D721Med (cell line): ENCODE data around the gene MAP3K4.

Source experiments
- DNase-seq: peaks from one replicate; pipeline ENCODE4 v3.0.0; 2011; ENCODE audit warnings: low spot score; ENCODE audit not compliant: insufficient read length
- FAIRE-seq: peaks from 2 replicates; lab custom pipeline; 2011; peaks lifted over from hg19 to GRCh38; lab: Jason Lieb, UNC
- TF ChIP-seq, protein P1 (sequence below): IDR thresholded peaks from 2 replicates; pipeline ENCODE4 v1.5.1; 2012; ENCODE audit warnings: mild to moderate bottlenecking, control low read depth; ENCODE audit not compliant: insufficient read depth; ENCODE audit errors: missing control alignments

The MAP3K4 gene

DNA sequence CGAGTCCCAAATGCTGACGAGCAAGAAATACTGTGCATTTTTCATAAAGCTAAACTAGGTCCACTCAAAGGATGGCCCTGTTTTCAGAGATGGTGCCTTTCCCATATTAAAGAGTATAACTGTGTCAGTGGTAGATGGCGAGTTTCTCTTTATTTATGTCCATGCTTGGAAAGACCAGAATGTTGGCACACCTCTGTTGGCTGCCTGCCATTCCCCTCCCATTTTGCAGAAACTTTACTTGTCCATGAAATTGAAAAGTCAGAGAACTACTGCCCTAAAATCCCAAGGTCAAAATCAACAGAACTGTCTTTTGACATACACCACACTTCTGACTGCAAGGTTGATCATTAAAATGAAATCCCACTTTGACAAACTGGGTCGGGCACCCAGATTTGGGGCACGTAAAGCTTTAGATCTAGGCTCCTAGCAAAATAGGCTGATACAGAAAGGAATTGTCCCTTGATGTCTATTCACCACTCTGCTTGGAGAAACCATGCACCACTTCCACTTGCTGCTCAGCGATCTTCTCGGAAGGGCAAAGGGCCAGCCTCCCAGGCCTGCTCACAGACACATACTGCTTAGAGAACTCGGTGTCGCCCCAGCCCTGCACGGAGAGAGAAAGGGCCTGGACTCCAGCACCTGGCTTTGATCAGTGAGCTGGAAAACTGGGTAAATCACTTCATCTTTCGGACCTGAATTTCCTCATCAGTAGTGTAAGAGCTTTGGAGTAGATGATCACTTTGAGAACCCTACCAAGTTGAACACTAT is 152.3 kb downstream of the MAP3K4 start:
- no peak for FAIRE-seq
- TF ChIP-seq, protein P1, sequence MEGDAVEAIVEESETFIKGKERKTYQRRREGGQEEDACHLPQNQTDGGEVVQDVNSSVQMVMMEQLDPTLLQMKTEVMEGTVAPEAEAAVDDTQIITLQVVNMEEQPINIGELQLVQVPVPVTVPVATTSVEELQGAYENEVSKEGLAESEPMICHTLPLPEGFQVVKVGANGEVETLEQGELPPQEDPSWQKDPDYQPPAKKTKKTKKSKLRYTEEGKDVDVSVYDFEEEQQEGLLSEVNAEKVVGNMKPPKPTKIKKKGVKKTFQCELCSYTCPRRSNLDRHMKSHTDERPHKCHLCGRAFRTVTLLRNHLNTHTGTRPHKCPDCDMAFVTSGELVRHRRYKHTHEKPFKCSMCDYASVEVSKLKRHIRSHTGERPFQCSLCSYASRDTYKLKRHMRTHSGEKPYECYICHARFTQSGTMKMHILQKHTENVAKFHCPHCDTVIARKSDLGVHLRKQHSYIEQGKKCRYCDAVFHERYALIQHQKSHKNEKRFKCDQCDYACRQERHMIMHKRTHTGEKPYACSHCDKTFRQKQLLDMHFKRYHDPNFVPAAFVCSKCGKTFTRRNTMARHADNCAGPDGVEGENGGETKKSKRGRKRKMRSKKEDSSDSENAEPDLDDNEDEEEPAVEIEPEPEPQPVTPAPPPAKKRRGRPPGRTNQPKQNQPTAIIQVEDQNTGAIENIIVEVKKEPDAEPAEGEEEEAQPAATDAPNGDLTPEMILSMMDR: no peak

DNA sequence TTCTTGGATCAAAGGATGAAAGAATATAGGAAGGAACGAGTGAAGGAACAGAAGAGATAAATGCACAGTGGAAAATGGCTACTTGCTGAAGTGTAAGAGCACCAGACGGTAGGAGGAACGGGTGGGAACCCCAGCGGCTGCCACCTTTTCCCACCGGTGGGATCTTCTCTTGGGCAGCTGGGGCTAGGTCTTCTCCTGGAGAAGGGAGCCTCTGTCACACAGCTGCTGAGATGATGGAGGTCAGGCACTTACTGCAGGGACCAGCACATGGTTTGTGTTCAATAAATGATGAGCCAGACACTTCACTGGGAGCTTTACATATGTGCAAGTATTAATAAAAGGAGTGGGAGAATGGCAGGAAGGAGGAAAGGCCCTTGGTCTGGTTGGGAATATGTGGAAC is 158.6 kb downstream of the MAP3K4 start:
- no peak for DNase-seq
- TF ChIP-seq, protein P1: no peak
- no peak for FAIRE-seq

More for the DNA sequence above, 152.3 kb downstream of the MAP3K4 start:
- DNase-seq: no peak

DNA sequence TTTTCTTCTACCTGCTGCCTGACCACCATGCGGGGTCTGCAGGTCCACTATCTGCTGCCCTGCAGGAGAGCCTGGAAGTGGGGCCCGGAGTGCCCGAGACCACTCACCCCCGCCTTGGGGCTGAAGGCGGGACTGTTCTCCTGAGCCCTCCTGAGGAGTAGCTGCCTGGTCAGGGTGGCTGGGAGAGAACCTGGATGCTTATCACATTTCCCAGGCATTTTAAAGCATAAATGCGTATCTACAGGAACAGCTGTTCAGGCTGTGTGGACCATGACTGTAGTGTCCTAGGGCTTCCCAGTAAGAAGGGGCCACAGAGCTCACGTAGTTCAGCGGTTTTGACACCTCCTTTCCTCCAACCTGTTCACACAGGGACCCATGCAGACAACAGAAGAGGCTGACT is 159.0 kb downstream of the MAP3K4 start:
- TF ChIP-seq, protein P1: no peak
- DNase-seq: no peak
- FAIRE-seq: no peak

DNA sequence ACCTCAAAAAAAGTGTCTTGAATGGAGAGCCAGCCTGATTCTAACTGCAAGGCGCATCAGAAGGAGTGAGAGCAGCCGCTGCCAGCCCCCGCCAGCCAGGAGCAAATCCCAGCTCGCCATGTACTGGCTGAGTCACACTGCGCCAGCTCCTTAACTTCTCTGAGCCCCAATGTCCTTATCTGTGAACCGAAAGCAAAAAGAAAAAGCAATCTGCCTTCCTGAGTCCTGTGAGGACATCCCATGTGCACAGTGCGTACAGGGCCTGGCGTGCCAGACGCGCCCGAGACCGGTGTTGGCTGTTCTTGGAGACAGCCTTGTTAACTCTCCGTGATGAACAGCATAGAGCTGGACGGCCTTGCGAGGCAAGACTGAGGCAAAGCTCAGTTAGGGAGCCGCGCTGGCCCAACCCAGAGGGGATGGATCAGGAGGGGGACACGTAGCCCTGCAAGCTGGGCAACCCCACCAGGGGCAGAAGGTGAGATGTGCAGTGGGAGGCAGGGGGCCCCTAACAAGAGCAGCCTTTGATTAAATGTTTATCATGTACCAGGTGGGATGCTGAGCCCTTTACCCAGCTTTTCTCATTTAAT is 159.6 kb downstream of the MAP3K4 start:
- TF ChIP-seq, protein P1: no peak
- DNase-seq: no peak
- FAIRE-seq: no peak

DNA sequence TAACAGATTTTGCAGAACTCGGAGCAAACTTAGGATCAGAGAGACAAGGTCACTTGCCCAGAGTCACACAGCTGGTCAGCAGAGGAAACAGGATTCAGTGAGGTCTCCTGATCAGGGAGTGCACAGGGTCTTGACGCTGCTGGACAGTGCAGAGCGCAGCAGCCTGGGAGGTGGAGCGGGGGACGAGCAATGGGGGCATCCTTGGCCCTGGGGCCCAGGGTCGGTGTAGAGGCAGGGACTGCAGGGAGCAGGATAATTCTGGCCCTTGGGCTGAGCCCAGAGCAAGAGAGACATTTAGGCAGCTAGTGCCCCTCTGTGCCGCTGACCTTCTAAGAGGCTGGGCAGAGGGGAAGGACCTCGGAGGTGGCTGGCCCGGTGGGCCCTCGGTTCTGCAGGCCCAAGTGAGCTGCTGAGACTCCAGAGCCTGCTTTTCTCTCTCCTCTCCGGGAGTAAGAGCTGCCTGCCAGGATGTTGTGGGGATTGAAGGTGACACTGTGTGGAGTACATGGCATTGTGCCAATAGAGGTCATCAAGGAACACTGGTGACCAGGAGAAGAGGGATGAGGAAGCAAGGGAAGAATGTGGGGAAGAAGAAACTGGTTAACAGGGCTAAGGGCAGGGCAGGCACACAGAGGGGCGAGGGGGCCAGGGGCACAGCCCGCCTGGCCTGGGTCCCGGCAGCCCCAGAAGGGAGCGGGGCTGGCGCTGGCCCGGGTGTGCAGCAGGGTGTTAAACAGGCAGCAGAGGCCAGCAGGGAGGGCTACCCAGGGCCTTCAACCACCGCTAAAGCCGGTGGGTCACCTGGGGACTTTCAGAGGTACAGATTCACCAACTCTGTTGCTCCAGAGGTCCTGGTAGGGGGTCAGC is 160.3 kb downstream of the MAP3K4 start:
- FAIRE-seq: no peak

DNA sequence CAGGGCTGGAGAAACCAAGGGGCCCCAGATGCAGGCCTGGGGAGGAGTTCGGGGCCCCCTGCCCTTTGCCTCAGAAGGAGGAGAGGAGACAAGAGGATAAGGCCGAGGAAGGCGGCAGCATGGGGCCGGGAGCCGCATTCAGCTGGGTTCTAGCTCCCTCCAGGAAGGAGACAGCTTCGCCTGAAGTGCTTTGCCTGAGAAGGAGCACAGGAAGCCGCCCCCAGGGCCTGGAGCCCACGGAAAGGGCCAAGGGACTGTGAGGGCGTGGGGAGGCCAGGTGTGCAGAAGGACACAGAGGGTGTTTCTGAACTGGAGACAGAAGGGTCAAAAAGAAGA is 160.9 kb downstream of the MAP3K4 start:
- FAIRE-seq (no peak), DNase-seq (no peak)
- TF ChIP-seq, protein P1: no peak

More for the DNA sequence above, 160.3 kb downstream of the MAP3K4 start:
- DNase-seq: no peak
- TF ChIP-seq, protein P1: no peak
